DMS53 (cell line): ENCODE measurements around the gene MSI1.

Experiments used
- DNase-seq: peaks from one replicate; lab custom pipeline; 2025; lab: John Stamatoyannopoulos, UW

MSI1 gene

DNA sequence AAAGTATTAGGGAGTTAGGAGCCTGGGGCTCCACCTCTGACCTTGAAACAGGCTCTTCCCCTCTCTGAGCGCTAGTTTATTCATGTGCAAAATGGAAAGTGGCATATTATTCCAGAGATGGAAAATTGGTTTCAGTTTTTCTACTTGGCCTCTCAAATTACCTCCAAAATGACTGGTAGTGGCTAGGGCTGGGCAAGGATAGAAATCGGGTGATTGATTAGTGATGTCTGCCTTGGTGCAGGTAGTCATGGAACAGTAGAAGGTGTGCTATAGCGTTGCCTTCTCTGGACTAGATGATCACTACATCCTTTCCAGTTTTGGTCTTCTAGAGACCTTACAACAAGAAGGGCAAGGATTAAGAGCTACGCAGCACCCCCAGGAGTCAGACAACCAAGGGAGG, 8.6 kb upstream of the MSI1 start:
- DNase-seq, result no peak

DNA sequence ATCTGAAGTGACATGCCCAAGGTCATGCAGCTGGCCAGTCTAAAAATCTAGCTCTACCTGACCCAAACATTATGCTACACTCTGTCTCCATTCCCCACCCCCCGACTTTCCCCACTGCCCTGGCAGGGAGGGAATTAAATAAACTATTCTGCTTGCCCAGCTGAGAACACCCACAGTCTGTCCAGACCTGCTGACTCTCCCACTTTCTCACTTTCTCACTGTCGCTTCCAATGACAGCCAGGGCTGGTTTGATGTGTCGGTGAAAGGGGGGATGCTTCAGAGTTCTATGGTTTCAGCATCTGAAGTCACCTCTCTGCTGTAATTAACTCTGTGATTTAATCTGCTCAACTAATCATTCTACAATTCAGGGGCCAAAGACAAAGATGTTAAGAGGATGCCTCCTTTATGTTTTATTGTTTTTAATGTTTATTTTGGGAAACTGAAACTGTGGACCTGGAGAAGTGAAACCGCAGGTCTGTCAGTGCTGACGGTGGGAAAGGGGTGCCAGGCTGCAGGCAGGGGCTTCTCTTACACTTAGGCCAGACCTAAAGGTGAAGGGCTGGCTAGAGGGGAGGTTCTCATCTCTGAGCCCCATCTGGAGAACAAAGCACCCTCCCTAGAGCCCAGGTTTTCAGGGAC, 8.1 kb upstream of the MSI1 start:
- DNase-seq, result no peak

DNA sequence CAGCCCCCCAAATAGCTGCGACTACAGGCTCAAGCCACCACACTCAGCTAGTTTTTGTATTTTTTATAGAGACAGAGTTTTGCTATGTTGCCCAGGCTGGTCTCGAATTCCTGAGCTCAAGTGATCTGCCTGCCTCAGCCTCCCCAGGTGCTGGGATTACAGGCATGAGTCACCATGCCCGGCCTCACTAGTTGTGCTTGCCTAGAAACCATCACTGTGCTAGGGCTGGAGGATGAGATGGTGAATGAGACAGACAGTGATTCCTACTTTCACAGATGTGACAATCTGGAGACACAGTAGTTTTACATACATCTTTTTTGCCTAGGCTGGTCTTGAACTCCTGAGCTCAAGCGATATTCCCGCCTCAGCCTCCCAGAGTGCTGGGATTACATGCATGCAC, 7.5 kb upstream of the MSI1 start:
- peak; percentile 29 for DNase-seq

DNA sequence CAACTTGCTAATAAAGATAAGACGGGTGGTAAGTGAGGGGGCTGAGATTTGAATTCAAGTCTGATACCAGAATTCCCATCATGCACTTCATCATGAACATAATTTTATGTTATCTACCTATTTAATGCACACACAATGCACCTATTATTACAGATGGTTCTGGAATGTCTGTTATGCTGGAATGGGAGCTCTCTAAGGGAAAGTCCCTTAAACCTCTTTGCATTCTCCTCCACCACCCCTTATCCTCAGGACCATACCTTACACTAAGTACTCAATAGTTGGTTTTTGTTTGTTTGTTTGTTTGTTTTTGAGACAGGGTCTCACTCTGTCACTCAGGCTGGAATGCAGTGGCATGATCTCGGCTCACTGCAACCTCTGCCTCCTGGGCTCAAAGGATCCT, 7.0 kb upstream of the MSI1 start:
- no peak for DNase-seq

DNA sequence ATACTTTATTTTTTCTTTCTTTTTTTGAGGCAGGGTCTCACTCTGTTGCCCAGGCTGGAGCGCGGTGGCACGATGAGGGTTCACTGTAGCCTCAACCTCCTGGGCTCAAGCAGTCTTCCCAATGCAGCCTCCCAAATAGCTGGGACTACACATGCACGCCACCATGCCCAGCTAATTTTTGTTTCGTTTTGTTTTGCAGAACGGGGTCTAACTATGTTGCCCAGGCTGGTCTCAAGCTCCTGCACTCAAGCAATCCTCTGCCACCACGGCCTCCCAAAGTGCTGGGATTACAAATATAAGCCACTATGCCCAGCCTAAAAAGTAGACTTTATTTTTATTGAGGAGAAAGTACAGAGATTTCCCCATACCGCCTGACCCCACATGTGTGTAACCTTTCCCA, 4.7 kb upstream of the MSI1 start:
- DNase-seq, result no peak

DNA sequence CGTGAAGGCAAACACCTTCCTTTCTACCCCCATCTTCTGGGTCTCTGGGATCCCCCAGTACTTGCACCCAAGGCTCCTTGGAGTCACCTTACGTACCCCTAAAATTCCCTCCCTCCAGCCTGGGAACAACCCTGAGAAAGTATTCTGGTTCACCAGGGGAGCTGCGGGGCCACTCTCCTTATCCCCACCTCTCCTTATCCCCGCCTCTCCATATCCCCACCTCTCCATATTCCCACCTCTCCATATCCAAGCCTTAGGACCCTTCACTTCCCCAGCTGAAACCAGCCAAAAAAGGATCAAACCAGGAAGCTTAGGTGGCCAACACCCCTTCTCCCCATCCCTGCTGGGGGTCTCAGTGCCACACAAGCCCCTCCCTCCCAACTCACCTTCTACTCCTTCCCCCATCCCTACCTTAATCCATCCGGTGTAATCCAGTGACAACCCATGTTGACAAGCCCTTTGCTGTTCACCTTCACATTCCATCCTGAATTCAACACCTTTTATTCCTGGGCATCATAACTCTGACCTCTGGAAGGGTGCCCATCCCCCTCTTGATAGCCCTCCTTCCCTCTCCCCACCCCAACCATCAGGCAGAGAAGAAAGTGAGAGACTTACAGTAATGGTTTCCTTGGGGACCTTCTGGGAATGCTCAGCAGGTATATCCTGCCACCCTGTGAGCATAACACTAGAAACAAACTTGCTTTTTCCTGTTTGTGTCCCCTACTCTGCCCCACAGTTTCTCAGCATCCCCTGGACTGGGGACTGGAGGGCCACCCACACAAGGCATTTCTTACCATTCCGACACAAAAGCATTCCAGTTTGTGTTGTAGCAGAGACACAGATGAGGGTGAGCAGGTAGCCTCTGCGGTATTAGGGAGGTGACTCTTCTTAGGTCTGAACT, 1.6 kb upstream of the MSI1 start:
- no peak for DNase-seq

DNA sequence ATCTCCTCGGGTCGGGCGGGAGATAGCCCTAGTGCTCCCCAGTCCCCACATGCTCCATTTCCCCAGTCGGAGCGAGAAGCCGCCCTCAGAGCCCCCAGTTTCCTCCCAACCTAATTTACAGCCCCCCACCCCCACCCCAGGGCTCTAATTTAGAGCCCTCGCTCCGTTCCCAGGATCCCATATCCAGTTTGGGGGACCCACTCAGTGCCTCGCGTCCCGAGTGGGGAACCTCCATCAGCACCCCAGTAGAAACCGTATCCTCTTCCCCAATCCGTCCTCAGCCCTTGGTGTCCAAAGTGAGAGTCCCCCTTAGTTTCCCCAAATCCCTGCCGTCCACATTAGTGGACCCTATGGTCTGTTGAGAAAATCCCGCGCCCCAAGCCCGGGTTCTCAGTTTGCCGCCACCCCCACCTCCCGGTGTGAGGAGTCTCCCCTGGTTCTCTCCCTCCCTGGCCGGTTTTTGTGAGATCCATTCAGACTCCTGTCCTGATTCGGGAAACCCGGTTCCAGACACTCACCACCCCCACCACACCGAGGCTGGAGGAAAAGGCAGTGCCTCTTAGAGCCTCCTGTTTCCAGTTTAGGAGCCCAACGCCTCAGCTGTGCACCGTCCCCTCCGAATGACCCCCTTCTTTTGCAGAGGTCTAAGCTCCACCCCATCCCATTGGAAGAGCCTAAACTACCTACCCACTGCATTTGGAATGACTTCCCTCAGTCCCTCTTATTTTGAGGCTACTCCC, 809 bp upstream of the MSI1 start:
- DNase-seq, result no peak

DNA sequence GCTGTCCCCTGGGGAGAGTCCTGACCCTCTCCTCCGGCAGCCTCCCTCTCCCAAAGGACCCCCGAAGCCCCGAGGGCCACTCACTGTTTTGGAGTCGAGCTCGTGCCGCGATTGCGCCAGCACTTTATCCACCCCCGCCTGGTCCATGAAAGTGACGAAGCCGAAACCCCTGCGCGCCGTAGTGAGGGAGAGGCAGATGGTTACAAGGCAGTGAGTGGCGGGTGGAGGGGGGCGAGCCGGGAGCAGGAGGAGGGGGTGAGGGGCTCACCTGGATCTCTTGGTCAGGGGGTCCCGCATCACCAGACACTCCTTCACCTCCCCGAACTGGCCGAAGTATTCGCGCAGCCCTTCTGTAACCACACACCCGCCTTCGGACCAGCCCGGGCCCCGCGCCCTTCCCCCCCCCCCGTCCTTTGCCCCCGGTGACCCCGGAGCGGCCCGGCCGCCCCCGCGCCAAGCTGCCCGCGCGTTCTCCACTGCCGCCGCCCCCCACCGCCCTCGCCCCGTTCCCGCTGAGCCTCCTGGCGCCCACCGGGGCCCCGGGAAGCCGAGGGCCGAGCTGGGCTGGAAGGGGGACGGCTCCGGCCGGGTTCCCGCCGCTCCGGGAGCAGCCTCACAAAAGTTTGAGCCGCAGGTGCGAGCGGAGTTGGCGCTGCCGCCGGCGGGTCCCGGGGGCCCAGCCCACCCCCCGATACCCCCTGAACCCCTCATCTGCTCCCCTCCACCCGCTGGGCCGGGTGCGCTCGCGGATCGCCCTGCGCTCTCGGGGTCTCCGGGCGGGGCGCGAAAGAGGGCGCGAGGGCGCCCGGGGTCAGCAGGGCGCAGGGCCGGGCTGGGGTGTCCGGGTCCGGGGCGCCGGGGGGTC, 808 bp downstream of the MSI1 start:
- DNase-seq, result no peak

DNA sequence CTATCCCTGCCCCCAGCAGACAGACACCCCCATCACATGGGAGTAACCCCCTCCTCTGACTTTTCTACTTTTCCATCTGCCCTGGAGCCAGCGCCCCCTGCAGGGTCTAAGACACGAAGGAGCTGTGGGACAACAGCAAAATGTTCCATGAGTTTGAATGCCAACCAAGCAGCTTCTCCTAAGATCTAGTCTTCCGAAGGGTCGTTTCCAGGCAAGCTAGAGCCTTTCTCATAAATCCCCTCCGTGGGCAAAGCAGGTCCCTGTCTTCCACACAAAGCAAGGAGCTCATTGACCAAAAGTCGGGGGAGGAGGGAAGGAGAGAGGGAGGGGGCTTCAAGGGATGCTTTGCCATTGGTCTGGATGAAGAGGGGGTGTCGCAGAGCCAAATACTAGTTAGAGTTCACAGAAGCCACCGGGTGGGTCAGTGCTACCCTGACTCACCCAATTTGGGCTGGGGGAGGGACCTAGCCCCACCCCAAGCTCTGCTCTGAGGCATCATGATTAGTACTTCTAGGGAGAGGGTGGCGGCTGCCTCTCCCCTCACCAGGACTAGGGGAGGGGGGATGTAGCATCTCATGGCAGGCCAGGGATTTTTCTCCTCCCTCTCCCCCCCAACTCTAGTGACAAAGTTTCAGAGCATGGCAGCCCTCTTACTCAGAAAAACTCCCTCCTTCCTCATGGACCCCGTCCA, 1.6 kb downstream of the MSI1 start:
- DNase-seq, result peak; percentile 46

DNA sequence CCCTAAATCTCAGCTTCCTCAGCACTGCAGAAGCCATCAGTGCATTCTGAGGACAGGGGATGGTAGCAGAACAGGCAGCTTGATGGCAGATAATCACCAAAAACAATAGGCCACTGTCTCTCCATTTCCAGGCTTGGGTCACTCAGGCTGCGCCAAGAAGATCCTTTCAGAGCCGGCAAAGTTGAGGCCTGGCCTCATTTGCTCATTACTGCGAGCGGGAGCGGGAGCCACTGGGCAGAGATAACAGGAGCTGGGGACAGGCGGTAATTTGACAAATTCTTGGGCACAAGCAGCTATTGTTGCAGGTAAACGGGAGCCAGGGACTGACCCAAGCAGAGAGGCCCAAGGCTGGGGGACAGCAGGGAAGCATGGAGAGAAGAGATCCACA, 2.1 kb downstream of the MSI1 start:
- DNase-seq, result no peak

DNA sequence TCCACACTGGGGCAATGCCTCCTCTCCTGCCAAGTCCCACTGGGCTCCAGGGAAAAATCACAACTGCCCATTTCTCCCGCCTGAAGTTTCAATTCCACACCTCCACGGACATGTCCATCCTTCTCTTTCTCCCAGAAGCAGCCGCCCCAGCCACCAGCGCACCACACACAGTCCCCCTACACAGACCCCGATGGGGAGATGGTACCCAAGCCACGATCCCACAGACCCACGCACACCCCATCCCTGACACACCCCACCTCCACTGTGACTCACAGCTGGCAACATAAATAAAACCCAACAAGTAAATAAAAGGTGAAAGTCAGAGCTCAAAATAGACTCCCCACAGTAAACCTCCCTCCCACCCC, 2.6 kb downstream of the MSI1 start:
- no peak for DNase-seq

DNA sequence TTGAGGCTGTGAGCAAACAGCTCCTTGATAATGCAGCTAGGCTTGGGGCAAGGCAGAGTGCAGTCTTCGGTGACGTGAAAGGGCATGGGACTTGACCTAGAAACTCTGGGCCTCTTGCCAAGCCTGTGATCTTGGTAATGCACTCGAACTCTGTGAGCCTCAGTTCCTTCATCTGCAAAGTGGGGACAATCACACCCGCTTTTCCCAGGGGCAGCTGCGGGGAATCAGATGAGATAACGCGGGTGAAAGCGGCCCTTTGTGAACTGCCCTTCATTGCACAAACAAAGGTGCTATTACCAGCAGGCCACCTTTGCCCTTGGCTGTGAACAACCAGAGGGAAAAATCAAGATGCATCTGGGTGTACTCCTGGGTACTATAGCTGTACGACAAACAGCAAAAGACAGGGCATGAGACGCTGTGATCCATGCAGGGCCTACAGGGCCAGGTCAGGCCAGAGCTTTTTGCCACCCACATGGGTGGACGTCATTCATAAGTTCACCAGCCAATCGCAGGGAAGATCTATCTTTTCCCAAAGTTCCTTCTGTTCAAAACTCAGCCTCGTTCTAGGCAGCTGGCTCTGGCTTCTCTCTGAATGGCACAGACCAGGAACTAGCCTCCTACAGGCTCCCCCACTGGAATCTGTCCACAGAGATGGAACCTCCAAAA, 3.2 kb downstream of the MSI1 start:
- DNase-seq, result peak; percentile 48

DNA sequence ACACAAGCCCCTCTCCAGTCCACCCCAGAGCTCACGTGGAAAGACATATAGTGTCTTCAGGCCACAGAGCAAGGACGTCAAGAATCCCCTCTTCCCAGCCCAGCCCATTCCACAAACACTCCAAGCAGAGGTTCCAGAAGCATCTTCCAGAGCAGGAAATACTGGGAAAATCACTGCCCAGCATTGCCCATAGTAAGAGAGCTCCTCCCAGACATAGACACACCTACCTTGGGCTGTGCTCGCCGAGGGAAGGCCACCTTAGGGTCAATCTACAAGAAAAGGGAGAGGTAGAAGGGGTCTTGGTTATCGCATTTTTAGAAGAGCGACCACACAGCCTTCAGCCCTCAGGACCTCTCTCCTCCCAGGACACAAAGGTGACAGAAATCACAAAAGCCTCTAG, 4.5 kb downstream of the MSI1 start:
- no peak for DNase-seq

DNA sequence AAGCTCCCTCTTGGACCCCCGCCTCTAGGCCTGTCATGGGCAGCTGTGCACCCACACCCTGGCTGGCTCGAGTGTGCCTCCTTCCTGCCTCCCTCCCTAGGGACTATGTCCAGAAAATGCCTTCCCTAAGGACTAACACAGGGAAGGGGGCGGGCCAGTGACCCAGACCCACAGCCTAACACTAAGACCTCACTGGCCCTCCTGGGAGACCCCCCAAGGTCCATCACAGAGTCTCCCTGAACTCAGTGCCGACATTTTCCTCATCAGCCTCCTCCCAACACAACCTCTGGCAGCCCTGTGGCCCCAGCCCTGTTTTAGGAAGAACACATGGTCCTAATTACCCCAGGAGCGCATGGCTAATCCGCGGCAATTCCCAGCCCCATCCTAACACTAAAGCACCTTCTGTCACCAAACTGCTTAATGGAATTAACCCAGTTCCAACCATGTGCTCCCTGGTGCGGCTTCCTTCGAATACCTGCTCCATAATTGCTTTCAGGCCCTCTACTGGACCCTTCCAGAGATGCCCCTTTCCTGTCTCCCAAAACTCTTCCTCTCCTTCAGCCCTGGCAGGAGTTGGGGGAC, 5.6 kb downstream of the MSI1 start:
- DNase-seq, result no peak

DNA sequence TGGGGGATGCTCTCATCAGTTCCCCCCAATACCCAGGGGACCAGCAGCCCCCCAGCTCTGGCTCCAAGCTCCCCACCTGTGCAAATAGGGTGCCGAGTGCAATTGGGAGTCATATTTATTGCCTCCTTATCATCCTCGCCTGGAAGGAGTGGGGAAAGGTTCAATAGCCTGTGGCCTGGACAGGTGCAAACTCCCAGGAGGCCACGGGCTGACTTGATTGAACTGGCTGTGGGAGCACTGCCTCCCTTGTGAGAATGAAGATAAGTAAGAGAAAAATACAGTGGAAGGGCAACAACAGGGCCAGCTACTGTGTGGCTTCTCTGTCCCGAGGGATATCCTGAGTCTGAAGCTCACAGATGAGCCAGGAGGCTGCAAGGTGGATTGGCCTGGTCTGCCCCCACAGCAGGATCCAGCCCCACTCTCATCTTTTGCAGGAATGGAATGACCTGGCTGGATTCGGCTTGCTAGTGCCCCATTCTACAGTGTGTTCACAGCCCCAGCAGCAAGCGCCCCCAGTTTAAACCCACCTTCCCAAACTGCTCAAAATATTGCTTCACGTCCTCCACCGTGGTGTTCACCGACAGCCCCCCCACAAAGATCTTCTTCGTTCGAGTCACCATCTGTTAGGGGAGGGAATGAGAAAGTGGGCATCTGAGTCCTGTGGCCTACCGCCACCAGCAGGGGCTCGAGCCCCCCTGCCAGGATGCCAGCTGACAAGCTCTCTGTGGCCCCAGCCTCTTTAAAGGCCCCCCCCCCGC, 6.3 kb downstream of the MSI1 start:
- DNase-seq, result peak; percentile 42

DNA sequence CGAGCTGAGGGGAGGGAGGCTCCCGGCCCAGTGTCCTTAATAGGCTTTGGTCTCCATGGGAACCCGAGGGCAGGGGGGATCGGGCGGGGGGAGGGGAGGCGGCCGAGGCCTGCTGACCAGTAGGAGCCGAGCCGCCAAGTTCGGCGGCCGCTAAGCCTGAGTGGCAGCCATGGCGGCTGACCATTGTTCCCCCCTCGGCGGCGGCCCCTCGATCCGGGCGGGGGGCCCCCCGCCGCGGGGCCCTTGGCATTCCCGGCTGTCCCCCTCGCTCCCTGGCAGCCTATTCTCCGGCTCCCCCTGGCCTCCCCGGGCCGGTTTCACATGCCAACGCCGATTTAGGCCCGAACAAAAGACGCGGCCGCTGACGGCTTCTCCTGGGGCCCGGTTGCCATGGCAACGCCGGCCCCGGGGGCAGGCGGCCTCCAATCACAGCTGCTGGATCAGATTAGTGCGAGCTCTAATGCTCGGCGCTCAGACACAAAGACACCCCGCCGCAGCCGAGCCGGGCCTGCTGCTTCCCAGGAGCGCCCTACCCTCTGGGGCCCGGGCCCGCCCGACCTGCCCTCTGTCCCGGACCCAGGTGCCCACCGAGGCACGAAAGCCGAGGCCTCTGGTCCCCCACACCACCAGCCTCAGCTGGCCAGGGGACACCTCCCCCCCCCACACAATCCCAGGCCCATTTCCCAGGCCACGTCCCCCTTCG, 7.3 kb downstream of the MSI1 start:
- peak; percentile 97 for DNase-seq

DNA sequence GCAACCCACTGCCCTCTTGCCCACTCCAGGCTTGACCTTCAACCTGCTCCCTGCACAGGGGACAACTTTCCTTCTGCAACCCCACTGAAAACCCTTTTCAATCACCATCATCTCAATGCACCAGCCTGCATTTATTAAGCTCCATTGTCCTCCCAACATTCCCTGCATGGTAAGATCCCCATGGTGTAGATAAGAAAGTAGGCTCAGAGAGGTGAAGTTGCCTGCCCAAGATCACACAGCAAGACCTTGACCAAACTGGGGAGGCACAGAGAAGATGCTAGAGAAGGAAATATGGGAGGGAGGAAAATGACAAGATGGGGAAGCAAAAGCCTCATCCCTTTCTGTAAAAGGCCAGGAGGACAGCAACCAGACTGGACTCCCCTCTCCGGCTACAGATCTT, 9.8 kb downstream of the MSI1 start:
- DNase-seq, result no peak

DNA sequence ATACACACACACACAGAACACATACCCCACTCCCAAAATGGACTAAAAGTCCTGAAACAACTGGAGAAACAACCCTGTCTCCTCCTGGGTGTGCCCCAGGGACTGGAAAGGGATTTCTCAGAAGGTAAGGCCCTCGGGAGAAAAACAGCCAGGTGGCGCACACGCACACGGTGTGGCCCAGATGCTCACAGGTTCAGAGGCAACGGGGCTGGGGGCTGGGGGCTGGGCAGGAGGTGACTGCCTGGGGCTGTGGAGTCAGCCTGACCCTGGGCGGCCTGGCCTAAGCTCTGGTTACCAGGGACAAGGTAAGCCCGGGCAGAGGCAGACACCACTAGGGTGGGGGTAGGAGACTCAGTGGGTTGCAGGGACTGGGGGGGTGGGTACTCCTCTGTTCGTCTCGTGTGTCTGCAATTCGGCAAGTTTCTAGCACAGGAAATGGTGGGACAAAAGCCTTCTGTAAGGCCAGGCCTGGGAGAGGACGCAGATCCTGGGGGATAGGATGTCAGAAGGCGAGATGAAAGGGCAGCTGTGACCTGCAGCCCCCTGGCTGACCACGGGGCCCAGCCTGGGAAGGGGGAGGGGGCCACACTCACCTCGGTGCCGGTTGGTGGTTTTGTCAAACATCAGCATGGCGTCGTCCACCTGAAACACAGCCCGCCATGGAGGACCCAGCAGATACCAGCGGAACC, 10.4 kb downstream of the MSI1 start:
- DNase-seq, result peak; percentile 41

DNA sequence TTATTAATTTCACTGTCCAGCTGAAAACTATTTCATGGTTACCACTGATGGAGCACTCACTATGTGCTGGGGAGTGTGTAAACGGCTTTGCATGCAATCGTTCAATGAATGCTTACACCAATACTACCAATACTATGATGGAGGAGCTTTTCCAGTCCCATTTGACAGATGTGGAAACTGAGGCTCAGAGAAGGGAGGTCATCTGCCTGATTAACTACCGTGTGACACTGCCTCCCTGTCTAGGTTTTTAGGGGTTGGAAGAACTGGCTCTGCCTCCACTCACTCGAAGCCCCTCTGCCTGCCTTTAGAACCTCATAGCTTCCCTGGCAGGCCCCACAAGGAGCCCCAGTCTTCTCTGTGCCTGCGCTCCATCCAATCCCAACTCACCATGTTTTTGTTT, 11.9 kb downstream of the MSI1 start:
- no peak for DNase-seq
